T-helper 2 cell treated with Interferon-gamma antibody and Interleukin-4, amounts not matched to agents 5 μg/mL and 100 μg/mL, for 36 hours (primary cell): ENCODE data around the gene INTS15.
"Not testable (repeated sequence)": the region's sequence is repeated elsewhere in the genome, so short reads cannot be mapped to it uniquely, and the experiment has no call there.

Experiments used
- DNase-seq: peaks from one replicate; pipeline ENCODE4 v3.0.0; 2021; ENCODE audit warnings: low spot score
- H3K27ac Mint-ChIP-seq: one replicate; pipeline ENCODE4 v1.8.0; 2021; ENCODE audit warnings: mild to moderate bottlenecking, mixed read lengths
- H3K27me3 Mint-ChIP-seq: one replicate; pipeline ENCODE4 v1.8.0; 2021; ENCODE audit warnings: low read depth, mixed read lengths
- H3K36me3 Mint-ChIP-seq: one replicate; pipeline ENCODE4 v1.8.0; 2021; ENCODE audit warnings: low read depth, mixed read lengths
- H3K4me1 Mint-ChIP-seq: one replicate; pipeline ENCODE4 v1.8.0; 2021; ENCODE audit warnings: low read depth, mixed read lengths
- H3K4me3 Mint-ChIP-seq: one replicate; pipeline ENCODE4 v1.8.0; 2022; ENCODE audit warnings: mild to moderate bottlenecking, moderate library complexity, mixed read lengths
- H3K9me3 Mint-ChIP-seq: one replicate; pipeline ENCODE4 v1.8.0; 2021; ENCODE audit warnings: mixed read lengths

The INTS15 gene

DNA sequence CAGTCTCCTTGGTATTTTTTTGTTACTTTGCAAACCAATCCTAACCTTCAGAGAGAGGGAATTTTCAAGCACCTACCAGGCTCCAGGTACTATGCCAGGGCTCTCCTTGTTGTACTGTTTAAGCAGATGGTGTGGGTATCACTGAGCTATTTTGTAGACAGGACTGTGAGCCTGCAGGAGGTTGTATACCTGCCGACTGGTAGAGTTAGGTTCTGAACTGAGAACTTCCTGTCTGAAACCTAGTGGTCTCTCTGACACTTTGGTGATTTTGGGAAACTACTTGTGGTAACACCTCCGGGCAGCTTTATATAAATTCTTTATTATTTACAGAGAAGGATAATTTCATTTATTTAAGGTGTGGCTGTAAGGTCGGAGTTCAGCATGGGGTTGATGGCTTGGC, 30.1 kb downstream of the INTS15 start:
- Mint-ChIP-seq H3K4me3 (no peak overlapping the region), H3K27ac (no peak overlapping the region), H3K27me3 (peaks cover 32% of the 10 kb centered on the region), H3K9me3 (no peaks in the 10 kb centered on the region), H3K4me1 (peaks cover 20% of the 10 kb centered on the region), H3K36me3 (no peaks in the 10 kb centered on the region)
- DNase-seq: no peak

DNA sequence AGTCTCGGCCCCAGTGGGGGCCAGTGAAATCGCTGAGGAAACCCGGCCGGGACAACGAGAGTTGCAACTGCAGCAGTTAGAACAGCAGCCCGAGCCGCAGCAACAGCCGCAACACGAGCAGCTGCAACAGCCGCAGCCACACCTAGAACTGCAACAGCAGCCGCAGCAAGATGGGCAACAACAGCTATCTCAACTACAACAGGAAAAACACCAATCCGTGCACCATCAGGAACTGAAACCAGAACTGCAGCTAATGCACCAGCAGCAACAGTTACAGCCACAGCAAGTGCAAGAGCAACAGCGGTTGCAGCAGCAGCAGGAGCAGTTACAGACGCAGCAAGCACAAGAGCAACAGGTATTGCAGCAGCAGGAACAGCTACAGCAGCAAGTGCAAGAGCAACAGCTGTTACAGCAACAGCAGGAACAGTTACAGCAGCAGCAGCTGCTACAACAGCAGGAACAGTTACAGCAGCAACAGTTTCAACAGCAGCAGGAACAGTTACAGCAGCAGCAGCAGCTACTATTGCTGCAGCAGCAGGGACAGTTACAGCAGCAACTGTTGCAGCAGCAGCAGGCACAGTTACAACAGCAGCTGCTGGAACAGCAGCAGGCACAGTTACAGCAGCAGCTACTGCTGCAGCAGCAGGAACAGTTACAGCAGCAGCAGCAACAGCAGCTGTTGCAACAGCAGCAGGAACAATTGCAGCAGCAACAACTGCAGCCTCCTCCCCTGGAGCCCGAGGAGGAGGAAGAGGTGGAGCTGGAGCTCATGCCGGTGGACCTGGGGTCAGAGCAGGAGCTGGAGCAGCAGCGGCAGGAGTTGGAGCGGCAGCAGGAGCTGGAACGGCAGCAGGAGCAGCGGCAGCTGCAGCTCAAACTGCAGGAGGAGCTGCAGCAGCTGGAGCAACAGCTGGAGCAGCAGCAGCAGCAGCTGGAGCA, 31.6 kb downstream of the INTS15 start:
- H3K4me3 Mint-ChIP-seq: no peak overlapping the region

GRCh38 chr7:6622134-6622710, 32.4 kb downstream of the INTS15 start:
- H3K4me1 Mint-ChIP-seq: peaks cover 20% of the 10 kb centered on the region
- H3K4me3 Mint-ChIP-seq: no peak overlapping the region
- no peaks in the 10 kb centered on the region for H3K36me3 Mint-ChIP-seq
- H3K27me3 Mint-ChIP-seq: peaks cover 22% of the 10 kb centered on the region
- H3K9me3 Mint-ChIP-seq: no peaks in the 10 kb centered on the region
- no peak overlapping the region for H3K27ac Mint-ChIP-seq
- DNase-seq: no peak

More for the DNA sequence above, 31.6 kb downstream of the INTS15 start:
- H3K27ac Mint-ChIP-seq: no peak overlapping the region
- H3K4me1 Mint-ChIP-seq: peaks cover 20% of the 10 kb centered on the region
- DNase-seq: no peak
- H3K36me3 Mint-ChIP-seq: no peaks in the 10 kb centered on the region
- H3K9me3 Mint-ChIP-seq: no peaks in the 10 kb centered on the region
- peaks cover 25% of the 10 kb centered on the region for H3K27me3 Mint-ChIP-seq

GRCh38 chr7:6623589-6624245, 33.9 kb downstream of the INTS15 start:
- H3K4me1 Mint-ChIP-seq: peaks cover 20% of the 10 kb centered on the region
- no peak for DNase-seq
- no peaks in the 10 kb centered on the region for H3K36me3 Mint-ChIP-seq
- H3K9me3 Mint-ChIP-seq: no peaks in the 10 kb centered on the region
- peak overlapping the region; percentile 67 for H3K27ac Mint-ChIP-seq
- peak overlapping the region; percentile 41 for H3K4me3 Mint-ChIP-seq
- H3K27me3 Mint-ChIP-seq: peaks cover 9% of the 10 kb centered on the region

DNA sequence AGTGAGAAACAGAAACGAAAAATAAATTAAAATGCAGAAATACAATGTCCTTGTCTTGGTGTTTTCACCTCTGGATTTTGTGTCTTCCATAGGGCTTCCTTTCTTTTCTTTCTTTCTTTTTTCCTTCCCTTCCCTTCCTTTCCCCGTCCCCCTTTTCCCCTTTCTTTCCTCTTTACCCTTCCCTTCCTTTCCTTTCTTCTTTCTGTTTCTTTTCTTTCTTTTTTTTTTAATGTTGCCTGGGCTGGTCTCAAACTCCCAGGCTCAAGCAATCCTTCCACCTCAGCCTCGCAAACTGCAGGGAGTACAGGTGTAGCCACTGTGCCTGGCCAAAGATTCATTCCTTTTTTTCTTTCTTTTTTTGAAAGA, 34.4 kb downstream of the INTS15 start:
- Mint-ChIP-seq H3K4me1 (peaks cover 20% of the 10 kb centered on the region), H3K36me3 (no peaks in the 10 kb centered on the region), H3K27me3 (peaks cover 9% of the 10 kb centered on the region), H3K4me3 (peak overlapping the region; percentile 41), H3K9me3 (no peaks in the 10 kb centered on the region), H3K27ac (peak overlapping the region; percentile 67)
- no peak for DNase-seq

DNA sequence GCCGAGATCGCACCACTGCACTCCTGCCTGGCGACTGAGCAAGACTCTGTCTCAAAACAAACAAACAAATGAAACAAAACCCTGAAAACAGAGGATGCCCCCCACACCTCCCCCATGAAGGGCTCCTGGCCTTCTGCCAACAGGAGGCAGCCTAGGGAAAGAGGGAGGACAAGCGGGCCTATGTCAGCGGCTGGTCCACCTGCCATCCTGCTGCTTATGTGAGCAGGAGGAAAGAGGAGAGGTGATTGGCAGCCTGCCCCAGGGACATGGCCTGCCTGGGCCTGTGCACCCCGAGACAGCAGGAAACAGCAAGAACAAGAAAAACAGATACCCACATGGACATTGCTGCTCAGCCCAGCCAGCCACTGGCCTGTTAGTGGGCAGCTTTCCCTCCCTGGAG, 38.2 kb downstream of the INTS15 start:
- no peaks in the 10 kb centered on the region for H3K9me3 Mint-ChIP-seq
- H3K27me3 Mint-ChIP-seq: no peaks in the 10 kb centered on the region
- no peak for DNase-seq
- H3K4me1 Mint-ChIP-seq: peaks cover 8% of the 10 kb centered on the region
- no peaks in the 10 kb centered on the region for H3K36me3 Mint-ChIP-seq
- H3K4me3 Mint-ChIP-seq: no peak overlapping the region
- no peak overlapping the region for H3K27ac Mint-ChIP-seq

DNA sequence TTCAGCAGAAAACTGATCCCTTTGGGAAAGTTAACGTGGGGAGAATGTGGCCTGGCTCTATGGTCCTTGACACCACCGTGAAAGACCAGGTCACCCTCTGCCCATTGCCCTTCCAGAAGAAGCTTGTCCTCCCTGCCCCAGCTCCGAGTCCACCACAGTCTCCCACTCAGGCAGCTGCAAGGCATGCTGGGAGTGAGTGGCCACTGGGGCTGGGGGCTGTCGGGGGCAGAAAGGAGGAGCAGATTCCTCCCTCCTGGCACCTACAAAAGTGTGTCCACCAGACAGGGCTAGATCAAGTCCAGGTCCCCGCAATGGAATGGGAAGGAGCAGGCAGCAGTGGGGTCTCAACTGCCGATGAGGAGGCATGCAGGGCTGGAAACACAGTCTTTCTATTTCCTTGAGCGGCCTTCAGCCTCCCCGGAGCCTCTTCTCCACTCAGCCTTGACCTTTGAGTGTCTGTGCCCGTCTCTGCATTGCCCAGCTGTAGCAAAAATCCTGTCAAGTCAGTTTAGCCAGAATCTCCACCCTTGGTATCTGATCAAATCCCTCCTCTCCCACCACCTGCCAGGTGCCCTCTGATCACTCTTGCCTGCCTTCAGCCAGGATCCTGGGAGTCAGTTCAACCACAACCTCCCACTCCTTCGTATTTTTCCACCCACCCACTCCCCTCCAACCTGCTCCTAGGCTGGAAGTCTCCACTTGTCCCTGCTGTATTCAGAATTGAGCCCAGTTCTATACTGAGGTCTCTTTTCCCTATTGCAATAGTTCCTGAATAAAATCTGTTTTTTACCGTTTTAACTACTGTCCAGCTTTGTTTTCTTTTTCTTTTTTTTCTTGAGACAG, 40.4 kb downstream of the INTS15 start:
- no peaks in the 10 kb centered on the region for H3K36me3 Mint-ChIP-seq
- H3K27me3 Mint-ChIP-seq: no peaks in the 10 kb centered on the region
- no peaks in the 10 kb centered on the region for H3K9me3 Mint-ChIP-seq
- no peak overlapping the region for H3K27ac Mint-ChIP-seq
- no peaks in the 10 kb centered on the region for H3K4me1 Mint-ChIP-seq
- DNase-seq: no peak
- H3K4me3 Mint-ChIP-seq: no peak overlapping the region

DNA sequence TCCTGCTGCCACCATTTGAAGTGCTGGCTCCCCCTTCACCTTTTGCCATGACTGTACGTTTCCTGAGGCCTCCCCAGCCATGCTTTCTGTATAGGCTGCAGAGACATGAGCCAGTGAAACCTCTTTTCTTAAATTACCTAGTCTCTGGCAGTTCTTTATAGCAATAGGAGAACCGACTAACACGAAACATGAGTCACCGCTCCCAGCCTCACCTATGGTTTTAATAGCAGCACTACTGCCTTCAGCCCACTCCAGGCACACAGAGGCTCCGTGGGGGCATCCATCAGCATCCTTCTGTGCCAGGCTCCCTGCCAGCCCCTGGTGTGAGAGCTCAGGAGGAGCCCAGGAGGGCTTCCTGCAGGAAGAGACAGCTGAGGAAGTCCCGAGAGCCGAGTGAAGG, 41.8 kb downstream of the INTS15 start:
- Mint-ChIP-seq H3K36me3 (no peaks in the 10 kb centered on the region), H3K27ac (no peak overlapping the region), H3K9me3 (no peaks in the 10 kb centered on the region), H3K4me1 (no peaks in the 10 kb centered on the region), H3K4me3 (no peak overlapping the region), H3K27me3 (no peaks in the 10 kb centered on the region)
- DNase-seq: no peak

DNA sequence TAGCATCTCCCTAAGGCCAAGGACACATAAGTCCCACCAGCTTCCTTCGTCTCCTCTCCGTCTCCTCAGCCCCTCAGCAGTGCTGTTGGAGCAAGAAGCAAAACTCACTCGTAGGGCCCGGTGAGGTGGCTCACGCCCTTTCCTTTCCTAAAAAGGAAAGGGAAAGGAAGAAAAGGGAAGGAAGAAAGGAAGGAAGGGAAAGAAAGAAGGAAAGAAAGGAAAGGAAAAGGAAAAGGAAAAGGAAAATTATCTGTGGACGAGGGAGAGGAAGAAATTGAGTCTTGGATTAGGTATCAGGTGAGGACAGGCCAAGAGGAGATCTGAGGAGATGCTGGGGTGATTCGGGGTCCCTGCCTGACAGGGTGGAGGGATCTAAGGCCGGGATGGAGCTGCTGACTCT, 44.2 kb downstream of the INTS15 start:
- peaks cover 9% of the 10 kb centered on the region for H3K36me3 Mint-ChIP-seq
- H3K27me3 Mint-ChIP-seq: no peaks in the 10 kb centered on the region
- no peak overlapping the region for H3K27ac Mint-ChIP-seq
- H3K4me3 Mint-ChIP-seq: no peak overlapping the region
- peaks cover 10% of the 10 kb centered on the region for H3K4me1 Mint-ChIP-seq
- no peak for DNase-seq
- no peaks in the 10 kb centered on the region for H3K9me3 Mint-ChIP-seq

GRCh38 chr7:6634971-6635370, 45.1 kb downstream of the INTS15 start:
- not testable (repeated sequence) for H3K27me3 Mint-ChIP-seq, H3K4me3 Mint-ChIP-seq, H3K27ac Mint-ChIP-seq, DNase-seq, H3K9me3 Mint-ChIP-seq
- Mint-ChIP-seq H3K4me1 (peaks cover 17% of the 10 kb centered on the region), H3K36me3 (peaks cover 18% of the 10 kb centered on the region)

DNA sequence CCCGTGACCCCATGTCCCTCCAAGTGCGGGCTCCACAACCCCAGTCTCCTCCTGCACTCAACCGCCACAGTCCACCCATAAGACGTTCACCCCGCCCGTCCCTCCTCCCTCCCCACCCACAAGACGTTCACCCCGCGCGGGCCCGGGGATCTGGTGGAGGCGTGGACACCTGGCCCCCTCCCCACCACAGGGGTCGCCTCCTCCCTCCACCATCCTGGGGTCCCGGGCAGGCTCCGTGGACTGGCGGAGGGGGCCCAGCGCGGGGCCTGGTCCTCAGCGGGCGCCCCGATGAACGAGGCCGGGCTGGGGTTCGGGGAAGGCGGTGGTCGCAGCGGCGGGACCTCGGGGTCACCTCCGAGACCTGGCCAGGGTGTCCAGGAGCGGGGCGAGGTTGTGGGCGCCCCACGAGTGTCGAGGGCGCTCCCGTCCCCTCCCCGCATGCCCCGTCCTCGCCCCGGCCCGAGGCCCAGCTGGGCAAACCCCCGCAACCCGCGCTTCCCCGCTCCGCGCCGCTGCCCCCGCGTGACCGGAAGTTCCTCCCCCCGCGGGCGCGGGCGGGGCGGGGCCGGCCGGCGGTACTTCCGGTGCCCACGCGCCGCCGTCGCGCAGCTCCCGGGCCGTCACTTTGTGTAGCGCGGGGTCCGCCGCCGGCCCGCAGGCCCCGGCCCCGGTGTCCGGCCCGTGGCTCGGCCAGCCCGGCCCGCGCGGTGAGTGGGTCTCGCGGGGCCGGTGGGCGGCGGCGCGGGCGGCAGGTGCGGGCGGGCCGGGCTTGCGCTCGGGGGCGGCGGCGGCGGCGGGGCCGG, 47.1 kb downstream of the INTS15 start, which contains the start of gene ZNF316:
TSS of gene ZNF316 (plus strand) at position 578 of the 803 bp plus-strand sequence. CDS start 5,092 bp downstream, outside the sequence.
- H3K9me3 Mint-ChIP-seq: no peaks in the 10 kb centered on the region
- peaks cover 18% of the 10 kb centered on the region for H3K4me1 Mint-ChIP-seq
- DNase-seq: peak; percentile 67
- no peaks in the 10 kb centered on the region for H3K27me3 Mint-ChIP-seq
- H3K36me3 Mint-ChIP-seq: peaks cover 25% of the 10 kb centered on the region
- H3K4me3 Mint-ChIP-seq: peak within 1 kb of the TSS; percentile 89
- H3K27ac Mint-ChIP-seq: peak within 1 kb of the TSS; percentile 81

- H3K4me1 Mint-ChIP-seq: peaks cover 18% of the 10 kb centered on the region
- DNase-seq: peak; percentile 60
- no peaks in the 10 kb centered on the region for H3K9me3 Mint-ChIP-seq
- peaks cover 32% of the 10 kb centered on the region for H3K36me3 Mint-ChIP-seq
- H3K4me3 Mint-ChIP-seq: peak overlapping the region; percentile 89
- peak overlapping the region; percentile 81 for H3K27ac Mint-ChIP-seq
- H3K27me3 Mint-ChIP-seq: no peaks in the 10 kb centered on the region
Observed at GRCh38 chr7:6637544-6638229, 47.9 kb downstream of the INTS15 start.
